B cell (primary cell): Measurements from ENCODE around the gene PDS5A.
"Not testable (repeated sequence)": the region's sequence is repeated elsewhere in the genome, so short reads cannot be mapped to it uniquely, and the experiment has no call there.

Experiments
- EZH2 ChIP-seq: IDR thresholded peaks from 2 replicates; pipeline ENCODE4 v1.6.1; 2012; ENCODE audit warnings: borderline replicate concordance, low read depth, mild to moderate bottlenecking, moderate library complexity, low read length; ENCODE audit not compliant: insufficient read depth, poor library complexity, severe bottlenecking
- TF ChIP-seq, protein P1 (sequence below): fragments of 200-600 bp; IDR thresholded peaks from one replicate; pipeline ENCODE4 v1.8.0; 2022; ENCODE audit warnings: antibody characterized with exemption, mild to moderate bottlenecking

DNA sequence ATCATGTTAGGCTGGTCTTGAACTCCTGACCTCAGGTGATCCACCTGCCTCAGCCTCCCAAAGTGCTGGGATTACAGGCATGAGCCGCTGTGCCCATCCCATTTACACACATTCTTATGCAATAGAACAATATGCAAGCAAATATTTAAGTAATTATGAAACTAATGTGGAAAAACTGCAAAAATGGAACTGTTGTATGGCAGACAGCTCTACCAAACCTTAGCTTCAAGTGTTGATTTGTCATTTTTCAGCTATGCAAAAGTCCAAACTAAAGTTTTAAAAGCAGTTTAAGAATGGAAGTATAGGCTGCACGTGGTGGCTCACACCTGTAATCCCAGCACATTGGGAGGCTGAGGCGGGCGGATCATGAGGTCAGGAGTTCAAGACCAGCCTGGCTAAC lies 11.7 kb upstream of the PDS5A start:
- TF ChIP-seq, protein P1, sequence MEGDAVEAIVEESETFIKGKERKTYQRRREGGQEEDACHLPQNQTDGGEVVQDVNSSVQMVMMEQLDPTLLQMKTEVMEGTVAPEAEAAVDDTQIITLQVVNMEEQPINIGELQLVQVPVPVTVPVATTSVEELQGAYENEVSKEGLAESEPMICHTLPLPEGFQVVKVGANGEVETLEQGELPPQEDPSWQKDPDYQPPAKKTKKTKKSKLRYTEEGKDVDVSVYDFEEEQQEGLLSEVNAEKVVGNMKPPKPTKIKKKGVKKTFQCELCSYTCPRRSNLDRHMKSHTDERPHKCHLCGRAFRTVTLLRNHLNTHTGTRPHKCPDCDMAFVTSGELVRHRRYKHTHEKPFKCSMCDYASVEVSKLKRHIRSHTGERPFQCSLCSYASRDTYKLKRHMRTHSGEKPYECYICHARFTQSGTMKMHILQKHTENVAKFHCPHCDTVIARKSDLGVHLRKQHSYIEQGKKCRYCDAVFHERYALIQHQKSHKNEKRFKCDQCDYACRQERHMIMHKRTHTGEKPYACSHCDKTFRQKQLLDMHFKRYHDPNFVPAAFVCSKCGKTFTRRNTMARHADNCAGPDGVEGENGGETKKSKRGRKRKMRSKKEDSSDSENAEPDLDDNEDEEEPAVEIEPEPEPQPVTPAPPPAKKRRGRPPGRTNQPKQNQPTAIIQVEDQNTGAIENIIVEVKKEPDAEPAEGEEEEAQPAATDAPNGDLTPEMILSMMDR, result not testable (repeated sequence)
- TF ChIP-seq EZH2, result not testable (repeated sequence)
